NCI-H2196 (cell line): ENCODE results near the gene ACD.
"Not testable (repeated sequence)": the region's sequence is repeated elsewhere in the genome, so short reads cannot be mapped to it uniquely, and the experiment has no call there.

Source experiments
- DNase-seq: peaks from one replicate; lab custom pipeline; 2025; ENCODE audit not compliant: unreplicated experiment; lab: John Stamatoyannopoulos, UW

The ACD gene

GRCh38 chr16:67659675-67660563 lies at the start of gene ACD:
Gene ACD (minus strand): TSS chr16:67660260. CDS start chr16:67660220, 40 bp downstream.
- peak; percentile 85 for DNase-seq

- no peak for DNase-seq
Measured at GRCh38 chr16:67709050-67709449, 49.0 kb upstream of the ACD start.

- no peak for DNase-seq
Measured at GRCh38 chr16:67708368-67708771, 48.3 kb upstream of the ACD start.

- DNase-seq: no peak
Measured at GRCh38 chr16:67707790-67708189, 47.7 kb upstream of the ACD start.

GRCh38 chr16:67707210-67707609 lies 47.1 kb upstream of the ACD start:
- DNase-seq: no peak

- DNase-seq: no peak
Measured at GRCh38 chr16:67704110-67704509, 44.0 kb upstream of the ACD start.

GRCh38 chr16:67703626-67704025 lies 43.6 kb upstream of the ACD start:
- DNase-seq: no peak

- no peak for DNase-seq
Measured at GRCh38 chr16:67702130-67702529, 42.1 kb upstream of the ACD start.

GRCh38 chr16:67701420-67701819 lies 41.4 kb upstream of the ACD start:
- DNase-seq: no peak

- no peak for DNase-seq
Measured at GRCh38 chr16:67699265-67699664, 39.2 kb upstream of the ACD start.

- no peak for DNase-seq
Measured at GRCh38 chr16:67697422-67698185, 37.5 kb upstream of the ACD start.

- DNase-seq: no peak
Measured at GRCh38 chr16:67694611-67695010, 34.6 kb upstream of the ACD start.

GRCh38 chr16:67693517-67694285 lies 33.6 kb upstream of the ACD start:
- not testable (repeated sequence) for DNase-seq

- DNase-seq: no peak
Measured at GRCh38 chr16:67685388-67686112, 25.5 kb upstream of the ACD start.

- DNase-seq: no peak
Measured at GRCh38 chr16:67683767-67684166, 23.7 kb upstream of the ACD start.

GRCh38 chr16:67679935-67680897 lies 20.2 kb upstream of the ACD start:
- DNase-seq: no peak

GRCh38 chr16:67678354-67679023 lies 18.4 kb upstream of the ACD start:
- DNase-seq: no peak

GRCh38 chr16:67677712-67678111 lies 17.7 kb upstream of the ACD start:
- no peak for DNase-seq

GRCh38 chr16:67676939-67677338 lies 16.9 kb upstream of the ACD start:
- DNase-seq: no peak
